HEK293 (cell line): ENCODE data around the gene PRR19.

Source experiments
- CTCF ChIA-PET: fragments of 350-600 bp; formaldehyde crosslinking; extraction: SDS; loops from one replicate; lab custom pipeline; 2021; ENCODE audit warnings: antibody characterized with exemption; lab: Yijun Ruan, JAX
- POLR2A ChIA-PET: fragments of 300-600 bp; formaldehyde crosslinking; extraction: SDS; loops from one replicate; lab custom pipeline; 2020; ENCODE audit warnings: antibody characterized with exemption, inconsistent platforms; lab: Yijun Ruan, JAX
- H3K27ac ChIP-seq: fragments of 200-500 bp; sonication (Bioruptor generic); 2 replicates; pipeline ENCODE4 v1.5.1; 2014; ENCODE audit warnings: low read depth, low read length, control low read depth, inconsistent platforms; ENCODE audit errors: extremely low read depth
- H3K36me3 ChIP-seq, 2 experiments: fragments of 200-500 bp in 1 of 2; sonication (Bioruptor generic) in 1 of 2; 1 replicate in 1 of 2; 2 replicates in 1 of 2; pipeline ENCODE4 v1.5.1; 2014 to 2017; ENCODE audit warnings: inconsistent platforms in 2 of 2, low read length in 2 of 2; ENCODE audit not compliant: control insufficient read depth in 2 of 2, insufficient read depth in 1 of 2
- H3K4me1 ChIP-seq: fragments of 200-500 bp; sonication (Bioruptor generic); 2 replicates; pipeline ENCODE4 v1.5.1; 2014; ENCODE audit warnings: mild to moderate bottlenecking, low read length, inconsistent platforms; ENCODE audit not compliant: control insufficient read depth, insufficient read depth
- H3K4me3 ChIP-seq: 2 replicates; pipeline ENCODE4 v1.5.1; 2011; ENCODE audit warnings: low read depth, mild to moderate bottlenecking, control low read depth, low read length, moderate library complexity
- H3K9me3 ChIP-seq: fragments of 200-500 bp; sonication (Bioruptor generic); 2 replicates; pipeline ENCODE4 v1.5.1; 2014; ENCODE audit warnings: low read depth, low read length, inconsistent platforms; ENCODE audit not compliant: control insufficient read depth, insufficient read depth
- GLIS1 ChIP-seq: fragments of 450-650 bp; formaldehyde crosslinking; IDR thresholded peaks from 2 replicates; pipeline ENCODE4 v1.5.1; 2016; ENCODE audit warnings: missing biosample characterization, missing genetic modification characterization
- HIC1 ChIP-seq: fragments of 450-650 bp; formaldehyde crosslinking; IDR thresholded peaks from 2 replicates; pipeline ENCODE4 v1.5.1; 2016; ENCODE audit warnings: missing biosample characterization, missing genetic modification characterization
- HOXC10 ChIP-seq: sonication (generic); formaldehyde crosslinking; IDR thresholded peaks from 2 replicates; pipeline ENCODE4 v1.8.1; 2023; ENCODE audit warnings: mild to moderate bottlenecking, missing genetic modification reagents
- HOXD13 ChIP-seq: sonication (generic); formaldehyde crosslinking; IDR thresholded peaks from 2 replicates; pipeline ENCODE4 v1.8.0; 2022; ENCODE audit warnings: missing genetic modification reagents, borderline replicate concordance
- KLF16 ChIP-seq: fragments of 450-650 bp; formaldehyde crosslinking; IDR thresholded peaks from 2 replicates; pipeline ENCODE4 v1.5.1; 2017; ENCODE audit warnings: missing biosample characterization, missing genetic modification characterization
- KLF17 ChIP-seq: fragments of 450-650 bp; formaldehyde crosslinking; IDR thresholded peaks from 2 replicates; pipeline ENCODE4 v1.5.1; 2016; ENCODE audit warnings: missing biosample characterization, missing genetic modification characterization
- PBX3 ChIP-seq: sonication (generic); formaldehyde crosslinking; IDR thresholded peaks from 2 replicates; pipeline ENCODE4 v1.8.1; 2022; ENCODE audit warnings: mild to moderate bottlenecking, moderate library complexity, missing genetic modification reagents
- PRDM10 ChIP-seq: fragments of 450-650 bp; formaldehyde crosslinking; IDR thresholded peaks from 2 replicates; pipeline ENCODE4 v1.5.1; 2016; ENCODE audit warnings: missing biosample characterization, missing genetic modification characterization
- SCRT2 ChIP-seq: fragments of 450-650 bp; formaldehyde crosslinking; IDR thresholded peaks from 2 replicates; pipeline ENCODE4 v1.5.1; 2016; ENCODE audit warnings: missing biosample characterization, missing genetic modification characterization
- ZBTB10 ChIP-seq: fragments of 450-650 bp; formaldehyde crosslinking; IDR thresholded peaks from 2 replicates; pipeline ENCODE4 v1.5.1; 2016; ENCODE audit warnings: missing biosample characterization, missing genetic modification characterization
- ZBTB44 ChIP-seq: fragments of 450-650 bp; IDR thresholded peaks from 2 replicates; pipeline ENCODE4 v1.5.1; 2018; ENCODE audit warnings: missing biosample characterization, mild to moderate bottlenecking, missing genetic modification characterization
- ZFHX2 ChIP-seq: fragments of 450-650 bp; formaldehyde crosslinking; conservative IDR thresholded peaks from 2 replicates; pipeline ENCODE4 v1.5.1; 2016; ENCODE audit warnings: missing biosample characterization, missing genetic modification characterization
- ZFP41 ChIP-seq: fragments of 450-650 bp; formaldehyde crosslinking; IDR thresholded peaks from 2 replicates; pipeline ENCODE4 v1.5.1; 2016; ENCODE audit warnings: missing biosample characterization, missing genetic modification characterization, borderline replicate concordance
- ZFP69B ChIP-seq: fragments of 450-650 bp; formaldehyde crosslinking; IDR thresholded peaks from 2 replicates; pipeline ENCODE4 v1.5.1; 2016; ENCODE audit warnings: missing biosample characterization, missing genetic modification characterization
- ZNF140 ChIP-seq: fragments of 450-650 bp; formaldehyde crosslinking; IDR thresholded peaks from 2 replicates; pipeline ENCODE4 v1.5.1; 2016; ENCODE audit warnings: missing biosample characterization, missing genetic modification characterization
- ZNF2 ChIP-seq: fragments of 450-650 bp; formaldehyde crosslinking; IDR thresholded peaks from 2 replicates; pipeline ENCODE4 v1.5.1; 2016; ENCODE audit warnings: missing biosample characterization, missing genetic modification characterization
- ZNF202 ChIP-seq: fragments of 450-650 bp; formaldehyde crosslinking; IDR thresholded peaks from 2 replicates; pipeline ENCODE4 v1.5.1; 2016; ENCODE audit warnings: missing biosample characterization, missing genetic modification characterization, borderline replicate concordance
- ZNF211 ChIP-seq: fragments of 450-650 bp; formaldehyde crosslinking; IDR thresholded peaks from 2 replicates; pipeline ENCODE4 v1.5.1; 2016; ENCODE audit warnings: low read depth, missing biosample characterization, missing genetic modification characterization
- ZNF302 ChIP-seq: fragments of 450-650 bp; formaldehyde crosslinking; IDR thresholded peaks from 2 replicates; pipeline ENCODE4 v1.5.1; 2016; ENCODE audit warnings: missing biosample characterization, missing genetic modification characterization, low read depth
- ZNF37A ChIP-seq: fragments of 450-650 bp; IDR thresholded peaks from 2 replicates; pipeline ENCODE4 v1.5.1; 2018; ENCODE audit warnings: missing biosample characterization, missing genetic modification characterization
- ZNF394 ChIP-seq: fragments of 450-650 bp; formaldehyde crosslinking; IDR thresholded peaks from 2 replicates; pipeline ENCODE4 v1.5.1; 2016; ENCODE audit warnings: missing biosample characterization, missing genetic modification characterization, mild to moderate bottlenecking, moderate library complexity, borderline replicate concordance
- ZNF416 ChIP-seq: fragments of 450-650 bp; formaldehyde crosslinking; IDR thresholded peaks from 2 replicates; pipeline ENCODE4 v1.5.1; 2016; ENCODE audit warnings: missing biosample characterization, missing genetic modification characterization
- ZNF521 ChIP-seq: fragments of 450-650 bp; formaldehyde crosslinking; IDR thresholded peaks from 2 replicates; pipeline ENCODE4 v1.5.1; 2017; ENCODE audit warnings: missing biosample characterization, mild to moderate bottlenecking, missing genetic modification characterization
- ZNF600 ChIP-seq: fragments of 450-650 bp; formaldehyde crosslinking; IDR thresholded peaks from 2 replicates; pipeline ENCODE4 v1.5.1; 2016; ENCODE audit warnings: missing biosample characterization, missing genetic modification characterization
- ZNF792 ChIP-seq: fragments of 450-650 bp; formaldehyde crosslinking; IDR thresholded peaks from 2 replicates; pipeline ENCODE4 v1.5.1; 2016; ENCODE audit warnings: missing biosample characterization, missing genetic modification characterization

The PRR19 gene

GRCh38 chr19:42278452-42279154, 23.3 kb upstream of the PRR19 start:
- POLR2A ChIA-PET: interaction anchor here (0.6 to 12.3 kb wide), 8 partner anchors 9 to 272 kb away, joined by 3 to 242 read pairs (median 6); partner anchors contain the start of genes CIC, ERF and GSK3A
- H3K36me3 ChIP-seq: peaks cover 3 to 24% of the 10 kb centered on the region in 2 experiments
- H3K27ac ChIP-seq: peak overlapping the region; percentile 92; the same call in 1 of the 2 replicates
- H3K4me3 ChIP-seq: no peak overlapping the region
- H3K9me3 ChIP-seq: no peaks in the 10 kb centered on the region
- H3K4me1 ChIP-seq: peaks cover 37% of the 10 kb centered on the region
- CTCF ChIA-PET: interaction anchor here (0.5 to 7.5 kb wide), 23 partner anchors 8 to 873 kb away, joined by 3 to 276 read pairs (median 7); partner anchors contain the start of genes CIC, GSK3A and POU2F2
- TF ChIP-seq ZNF211 (no peak), PRDM10 (tag by site-specific recombination) (no peak), ZNF600 (tag by site-specific recombination) (0 out of 2 replicates have a peak, but pooled peaks have one; percentile 1), ZNF2 (tag by site-specific recombination) (no peak), GLIS1 (tag by site-specific recombination) (no peak), SCRT2 (tag by site-specific recombination) (no peak), ZFHX2 (tag by site-specific recombination) (peak; percentile 12; the same call in 1 of the 2 replicates), ZNF202 (tag by site-specific recombination) (no peak), ZNF37A (no peak), KLF16 (tag by site-specific recombination) (no peak), KLF17 (tag by site-specific recombination) (no peak), ZNF521 (no peak), HIC1 (tag by site-specific recombination) (peak; percentile 17; the same call in 1 of the 2 replicates), ZBTB44 (tag by site-specific recombination) (no peak), ZBTB10 (tag by site-specific recombination) (peak; percentile 59; the same call in 1 of the 2 replicates), ZNF394 (tag by site-specific recombination) (no peak), PBX3 (CRISPR knock-in tag) (no peak), ZFP41 (tag by site-specific recombination) (no peak), HOXC10 (CRISPR knock-in tag) (no peak), ZNF140 (tag by site-specific recombination) (no peak), HOXD13 (CRISPR knock-in tag) (no peak), ZFP69B (no peak), ZNF416 (no peak), ZNF302 (no peak), ZNF792 (tag by site-specific recombination) (no peak)
